NCI-H2227 (cell line): Measurements from ENCODE around the gene DNAH8.
A peak's percentile ranks its signal among the peaks of the same experiment; 100 is the strongest.

Source experiments
- DNase-seq: peaks from one replicate; lab custom pipeline; 2025; ENCODE audit not compliant: unreplicated experiment; lab: John Stamatoyannopoulos, UW

DNAH8 gene

DNA sequence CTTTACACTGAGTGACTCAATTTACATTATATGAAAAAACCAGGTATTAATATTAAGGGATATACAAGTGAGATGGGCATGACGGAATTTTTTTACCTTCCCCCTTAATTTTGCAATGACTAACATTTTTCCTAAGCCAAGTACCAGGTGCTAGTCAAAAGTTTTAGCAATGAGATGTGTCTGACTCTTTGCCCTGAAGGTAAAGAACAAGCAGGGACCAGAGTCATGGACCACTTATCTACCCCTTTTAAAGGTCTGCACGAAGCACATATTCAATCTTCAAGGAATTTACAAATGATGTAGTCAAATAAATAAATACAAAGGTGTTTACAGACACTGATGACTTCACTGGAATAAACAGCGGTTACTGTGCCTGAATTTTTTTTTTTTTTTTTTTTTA, 13.6 kb upstream of the DNAH8 start:
- DNase-seq: no peak

DNA sequence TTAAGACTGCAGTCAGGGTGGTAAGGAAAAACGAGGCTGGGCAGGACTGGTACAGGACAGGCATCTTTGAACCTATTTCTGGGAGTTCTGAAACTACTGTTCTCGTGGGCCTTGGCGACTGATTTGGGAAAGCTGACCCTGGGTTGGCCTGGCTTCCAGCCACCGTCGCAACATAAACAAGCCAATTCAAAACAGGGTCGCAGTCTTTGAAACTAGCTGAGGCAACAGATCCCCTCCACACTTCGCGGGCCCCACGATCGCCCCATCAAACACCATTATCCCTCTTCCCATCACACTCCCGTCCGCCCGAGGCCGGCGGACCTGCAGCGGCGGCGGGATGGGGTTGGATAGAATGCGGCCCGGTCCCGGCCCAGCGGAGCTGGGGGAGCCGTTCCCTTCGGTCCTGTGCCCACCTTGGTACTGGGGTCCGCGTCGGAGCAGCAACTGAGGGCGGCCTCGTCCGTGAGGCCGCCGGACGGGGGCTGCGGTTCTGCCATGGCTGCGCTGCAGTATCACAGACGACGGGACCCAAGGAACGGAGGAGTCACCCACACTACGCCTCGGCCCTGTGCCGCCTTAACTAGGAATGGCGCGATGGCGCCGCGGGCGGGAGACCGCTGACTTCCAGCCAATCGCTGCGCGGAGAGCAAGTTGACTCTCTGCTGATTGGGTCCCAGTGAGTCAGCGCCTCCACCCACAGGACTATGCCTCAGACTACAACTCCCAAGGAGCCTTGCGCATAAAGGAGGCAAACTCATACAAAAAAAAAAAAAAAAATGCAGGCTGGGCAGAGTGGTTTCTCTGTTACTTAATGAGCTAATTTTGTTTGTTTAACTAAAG, 12.3 kb upstream of the DNAH8 start, which contains the start of gene GLO1:
Gene GLO1 (minus strand): TSS at position 588 of the 840 bp plus-strand sequence. CDS start 91 bp downstream, at position 497.
- DNase-seq: peak; percentile 98

GRCh38 chr6:38703949-38704590, 11.0 kb upstream of the DNAH8 start:
- DNase-seq: no peak

DNA sequence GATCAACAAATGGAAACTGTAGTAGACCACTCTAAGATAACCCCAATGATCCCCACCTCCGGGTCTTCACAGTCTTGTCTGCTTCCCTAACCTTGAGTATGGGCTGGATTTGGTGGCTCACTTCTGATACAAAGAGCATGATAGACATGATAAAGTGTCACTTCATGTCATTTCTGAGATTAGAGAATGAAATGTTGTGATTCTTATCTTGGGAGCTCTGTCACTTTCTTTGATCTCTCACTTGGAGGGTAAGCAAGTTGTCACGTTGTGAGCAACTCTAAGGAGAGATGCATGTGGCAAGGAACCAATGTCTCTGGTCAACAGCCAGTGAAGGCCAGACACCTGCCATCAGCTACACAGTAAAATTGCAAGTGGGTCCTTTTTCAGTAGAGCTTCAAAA, 9.2 kb upstream of the DNAH8 start:
- no peak for DNase-seq

DNA sequence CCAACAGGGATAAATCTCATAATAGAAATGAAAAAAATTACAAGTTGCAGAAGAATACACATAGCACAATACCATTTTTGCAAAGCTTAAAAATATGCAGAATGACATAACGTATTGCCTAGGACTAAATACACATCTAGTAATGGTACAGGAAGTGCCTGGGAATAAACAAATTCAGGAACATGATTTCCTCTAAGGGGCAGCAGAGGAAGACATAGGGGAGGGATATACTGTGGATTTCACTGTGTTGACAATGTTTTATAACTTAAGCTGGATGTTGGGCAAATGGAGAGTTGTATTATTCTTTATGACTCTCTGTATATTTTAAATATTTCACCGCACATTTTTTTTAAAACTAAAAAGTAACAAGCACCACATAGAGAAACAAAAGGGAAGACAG, 6.6 kb upstream of the DNAH8 start:
- DNase-seq: no peak

GRCh38 chr6:38713812-38714211, 1.3 kb upstream of the DNAH8 start:
- DNase-seq: no peak

DNA sequence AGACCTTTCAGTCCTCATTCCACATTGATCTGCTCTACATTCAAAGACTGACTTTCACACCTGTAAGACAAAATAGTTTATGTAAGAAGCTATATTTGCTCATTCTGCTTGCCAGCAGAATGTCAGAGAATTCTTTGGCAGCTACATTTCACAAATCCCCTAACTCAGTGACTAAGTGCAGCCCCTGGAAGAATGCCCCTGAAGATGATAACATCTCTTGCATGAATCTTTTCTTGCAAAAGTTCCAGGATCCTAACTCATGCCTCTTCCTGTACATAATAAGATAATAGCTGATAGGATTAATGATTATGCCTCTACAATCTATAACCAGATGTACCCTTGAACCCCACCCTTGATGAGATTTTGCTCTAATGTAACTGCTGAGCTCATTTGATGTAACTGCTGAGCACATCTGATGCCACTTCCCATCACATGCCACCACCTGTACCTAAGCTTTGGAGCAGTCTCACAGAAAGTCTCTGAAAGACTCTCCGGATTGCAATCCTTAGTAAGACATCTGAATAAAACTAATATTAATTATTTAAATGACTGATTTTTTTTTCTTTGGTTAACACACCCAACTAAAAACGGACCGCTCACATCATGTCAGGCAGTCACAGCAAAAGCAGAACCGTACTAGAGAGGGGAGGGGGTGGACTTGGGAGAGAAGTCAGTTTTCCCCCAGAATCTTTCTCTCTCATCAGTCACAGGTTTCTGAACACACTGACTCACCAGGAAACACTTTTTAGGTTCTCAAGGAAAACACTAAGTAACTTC, 684 bp upstream of the DNAH8 start:
- DNase-seq: no peak

DNA sequence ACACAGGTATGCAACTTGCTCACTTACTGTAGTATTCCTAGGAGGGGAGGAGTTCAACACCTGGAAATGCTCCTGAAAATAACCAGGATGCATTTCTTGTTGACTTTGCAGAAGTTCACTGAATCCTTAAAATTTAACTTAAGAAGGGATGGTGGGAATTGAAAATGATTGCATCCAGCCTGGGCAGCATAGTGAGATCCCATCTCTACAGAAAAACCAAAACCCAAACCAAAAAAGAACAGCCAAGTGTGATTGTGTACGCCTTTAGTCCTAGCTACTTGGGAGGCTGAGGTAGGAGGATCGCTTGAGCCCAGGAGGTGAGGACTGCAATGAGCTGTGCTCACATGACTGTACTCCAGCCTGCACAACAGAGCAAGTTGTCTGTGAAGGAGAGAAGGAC, 1.7 kb downstream of the DNAH8 start:
- DNase-seq: no peak

- DNase-seq: no peak
These were observed 4.2 kb downstream of the DNAH8 start for GRCh38 chr6:38719358-38719757.

- no peak for DNase-seq
These were observed 5.2 kb downstream of the DNAH8 start for GRCh38 chr6:38720295-38720694.

GRCh38 chr6:38722038-38722437, 6.9 kb downstream of the DNAH8 start:
- DNase-seq: no peak

DNA sequence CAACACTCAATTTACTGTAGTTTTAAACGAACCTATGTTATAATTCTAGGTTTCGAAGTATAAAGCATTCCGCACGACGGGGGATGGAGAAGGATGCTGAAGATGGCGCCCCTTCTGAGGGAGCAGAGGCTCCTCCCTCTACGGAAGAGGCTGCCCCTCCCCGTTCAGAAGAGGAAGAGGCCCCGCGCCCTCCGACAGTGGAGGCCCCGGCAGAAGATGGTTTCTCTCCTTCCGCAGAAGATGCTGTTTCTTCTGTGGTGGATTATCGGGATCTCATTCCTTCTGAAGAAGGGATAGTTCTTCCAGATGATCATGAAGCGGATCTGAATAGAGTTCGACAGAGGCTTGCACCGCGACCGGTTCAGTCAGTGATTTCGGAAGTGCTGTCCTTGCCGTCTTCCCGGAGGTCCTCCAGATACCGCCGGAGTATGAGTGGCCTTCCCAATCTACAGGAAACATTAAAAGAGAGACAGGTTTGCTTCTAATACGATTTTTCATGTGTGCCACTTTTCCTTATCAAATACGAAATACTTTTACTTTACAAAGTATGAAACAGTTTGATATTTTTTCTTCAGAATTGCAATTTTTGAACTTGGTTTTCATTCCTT, 7.7 kb downstream of the DNAH8 start:
- DNase-seq: no peak

- no peak for DNase-seq
These were observed 8.7 kb downstream of the DNAH8 start for GRCh38 chr6:38723783-38724182.

DNA sequence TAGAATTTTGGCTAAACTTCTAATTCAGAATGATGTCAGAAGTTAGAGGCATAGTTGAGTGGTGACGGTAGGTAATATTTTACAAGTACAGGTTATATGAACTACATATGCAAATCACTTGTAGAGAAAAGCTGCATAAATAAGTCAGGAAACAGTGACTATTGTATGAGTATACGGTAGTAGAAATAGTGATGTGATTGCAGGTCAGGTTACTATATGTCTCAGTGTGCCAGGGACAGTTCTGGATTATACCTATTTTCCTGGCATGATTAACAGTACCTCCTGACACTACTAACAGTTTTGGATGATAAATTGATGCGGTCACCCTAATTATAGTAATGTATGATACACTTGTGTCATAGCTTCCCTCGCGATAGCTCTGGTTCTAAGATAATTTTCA, 9.2 kb downstream of the DNAH8 start:
- DNase-seq: no peak

GRCh38 chr6:38725414-38726183, 10.5 kb downstream of the DNAH8 start:
- no peak for DNase-seq

GRCh38 chr6:38728203-38728602, 13.1 kb downstream of the DNAH8 start:
- no peak for DNase-seq

- DNase-seq: peak; percentile 22
These were observed 15.2 kb downstream of the DNAH8 start for GRCh38 chr6:38730140-38730862.

- DNase-seq: no peak
These were observed 21.8 kb downstream of the DNAH8 start for GRCh38 chr6:38736951-38737350.

DNA sequence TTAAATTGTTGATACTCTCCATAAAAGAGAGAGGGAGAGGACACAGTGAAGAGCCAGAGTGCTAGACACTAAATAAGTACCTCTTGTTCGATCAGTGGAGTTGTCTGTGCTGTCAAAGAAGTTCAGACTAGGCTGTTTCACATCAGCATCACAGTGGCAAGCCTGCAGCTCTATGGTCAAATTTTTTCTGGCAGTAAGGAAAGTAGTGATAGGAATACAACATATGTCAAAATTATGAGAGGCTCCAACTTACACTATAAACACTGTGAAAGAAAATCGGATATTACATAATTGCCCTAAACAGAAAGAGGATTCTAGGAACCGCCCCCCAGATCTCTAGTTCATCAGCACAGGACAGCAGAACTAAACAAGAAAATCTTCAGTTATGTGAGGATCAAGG, 23.1 kb downstream of the DNAH8 start:
- no peak for DNase-seq

DNA sequence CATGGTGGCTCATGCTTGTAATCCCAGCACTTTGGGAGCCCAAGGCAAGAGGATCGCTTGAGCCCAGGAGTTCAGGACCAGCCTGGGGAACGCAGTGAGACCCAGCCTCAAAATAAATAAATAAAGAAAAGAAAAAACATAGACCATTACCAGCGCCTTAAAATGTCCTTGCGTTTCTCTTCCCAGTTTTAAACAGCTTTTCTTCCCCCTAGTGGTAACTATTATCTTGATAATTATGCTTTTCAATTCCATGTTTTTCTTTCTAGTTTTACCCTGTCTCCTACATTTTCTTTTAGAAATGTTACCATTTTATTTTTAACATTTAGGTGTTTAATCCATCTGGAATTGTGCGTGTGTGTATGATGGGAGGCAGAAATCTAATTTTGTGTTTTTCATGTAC, 24.4 kb downstream of the DNAH8 start:
- DNase-seq: no peak
